T1000 (cell line): Measurements from ENCODE around the gene FOXD1.
"Not testable (repeated sequence)": the region's sequence is repeated elsewhere in the genome, so short reads cannot be mapped to it uniquely, and the experiment has no call there.

Experiments used
- DNase-seq: peaks from one replicate; lab custom pipeline; 2025; ENCODE audit warnings: mixed read lengths; lab: John Stamatoyannopoulos, UW

FOXD1 gene

DNA sequence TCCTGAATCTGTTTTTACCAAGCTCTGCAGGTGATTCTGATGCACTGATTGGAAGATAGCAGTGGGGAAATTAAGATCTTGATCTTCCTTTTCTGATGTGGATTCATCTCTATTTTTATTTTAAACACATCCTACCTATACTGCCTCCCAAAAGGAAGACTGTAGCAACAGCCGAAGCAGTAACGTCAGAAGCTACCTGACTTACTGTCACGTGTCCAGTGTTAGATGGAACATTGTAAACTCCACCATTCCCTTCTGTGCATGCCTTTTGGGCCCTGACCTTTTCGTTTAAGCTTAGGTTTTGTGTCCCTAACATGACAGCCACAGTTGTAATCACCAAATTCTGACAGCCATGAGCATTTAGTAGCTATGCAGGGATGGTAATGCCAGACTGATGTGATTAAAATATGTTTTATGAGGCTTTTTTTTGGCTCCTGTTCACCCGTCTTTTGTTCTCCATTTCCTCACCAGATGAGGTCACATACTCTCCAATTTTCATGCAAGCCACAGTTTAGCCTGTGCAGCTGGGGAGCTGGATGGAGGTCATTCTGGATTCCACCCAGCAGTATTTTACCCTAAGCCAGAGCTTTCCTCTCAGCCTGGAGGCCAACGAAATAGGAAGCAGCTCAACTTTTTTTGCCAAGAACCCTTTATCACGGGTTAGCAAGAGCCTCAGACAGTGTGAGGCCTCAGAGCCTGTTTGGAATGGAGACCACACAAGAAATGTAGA is 15.6 kb upstream of the FOXD1 start:
- no peak for DNase-seq

DNA sequence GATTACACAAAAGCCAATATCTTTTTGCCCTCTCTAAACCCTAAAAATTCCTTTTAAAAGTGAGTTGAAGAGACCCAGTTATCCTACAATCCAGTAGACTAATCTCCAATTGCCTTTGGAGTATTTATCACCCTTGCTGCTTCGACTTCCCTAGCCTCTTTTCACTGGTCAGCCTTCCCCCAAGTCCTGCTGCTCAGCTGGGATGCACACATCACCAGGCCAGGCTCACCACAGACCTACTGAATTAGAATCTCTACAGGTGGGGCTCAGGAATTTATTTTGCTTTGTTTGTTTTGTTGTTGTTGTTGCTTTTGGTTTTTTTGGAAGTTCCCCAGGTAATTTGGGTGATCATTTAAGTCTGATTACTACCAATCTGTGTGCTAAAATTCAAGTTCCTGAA is 11.6 kb upstream of the FOXD1 start:
- no peak for DNase-seq

DNA sequence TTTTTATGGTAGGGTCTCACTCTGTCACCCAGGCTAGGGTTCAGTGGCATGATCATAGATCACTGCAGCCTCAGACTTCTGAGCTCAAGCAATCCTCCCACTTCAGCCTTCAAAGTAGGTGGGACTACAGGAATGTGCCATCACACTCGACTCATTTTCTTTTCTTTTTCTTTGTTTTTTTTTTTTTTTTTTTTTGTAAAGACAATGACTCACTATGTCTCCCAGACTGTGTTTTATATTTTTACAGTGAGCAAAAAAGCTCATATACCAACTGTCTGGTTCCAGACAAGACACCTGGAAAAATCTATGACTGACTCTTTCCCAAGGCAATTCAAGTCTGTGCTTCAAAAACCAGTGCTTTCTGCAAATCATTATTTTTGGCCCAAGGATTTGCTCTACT is 10.8 kb upstream of the FOXD1 start:
- DNase-seq: no peak

DNA sequence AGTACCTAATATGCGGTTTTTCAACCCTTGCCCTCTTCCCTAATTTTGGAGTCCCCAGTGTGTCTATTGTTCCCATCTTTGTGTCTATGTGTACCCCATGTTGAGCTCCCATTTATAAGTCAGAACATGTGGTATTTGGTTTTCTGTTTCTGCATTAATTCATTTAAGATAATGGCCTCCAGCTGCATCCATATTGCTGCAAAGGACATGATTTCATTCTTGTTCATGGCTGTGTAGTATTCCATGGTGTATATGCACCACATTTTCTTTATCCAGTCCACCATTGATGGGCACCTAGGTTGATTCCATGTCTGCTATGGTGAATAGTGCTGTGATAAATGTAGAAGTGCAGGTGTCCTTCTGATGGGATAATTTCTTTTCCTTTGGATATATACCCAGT is 7.9 kb upstream of the FOXD1 start:
- not testable (repeated sequence) for DNase-seq

DNA sequence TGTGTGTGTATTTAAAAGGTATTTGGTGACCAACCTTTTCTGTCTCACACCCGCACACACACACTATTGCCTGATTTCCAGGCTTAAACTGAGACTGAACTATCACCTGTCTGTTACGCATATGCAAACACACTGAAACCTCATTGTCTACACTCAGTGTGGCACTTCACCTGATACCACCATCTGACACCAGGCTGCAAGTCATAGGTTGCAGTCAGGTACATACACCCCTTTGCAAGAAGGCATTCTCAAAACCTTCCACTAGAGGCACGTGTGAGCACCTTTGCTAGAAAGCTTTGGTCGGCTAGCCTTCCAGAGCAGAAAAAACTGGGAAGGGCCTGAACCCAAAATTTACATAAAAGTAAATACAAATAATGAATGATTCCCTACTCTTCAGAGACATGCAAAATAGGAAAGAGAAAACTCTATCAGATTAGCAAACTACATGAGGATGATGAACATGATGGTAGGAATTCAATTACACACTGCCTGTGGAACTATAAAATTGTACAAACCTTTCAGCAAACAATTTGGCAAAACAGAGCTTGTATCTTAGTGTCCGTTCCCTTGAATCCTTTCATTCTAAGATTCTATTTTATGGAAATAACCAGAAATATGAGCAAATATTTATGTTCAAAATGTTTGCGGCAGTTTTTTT is 5.9 kb upstream of the FOXD1 start:
- peak; percentile 5 for DNase-seq

DNA sequence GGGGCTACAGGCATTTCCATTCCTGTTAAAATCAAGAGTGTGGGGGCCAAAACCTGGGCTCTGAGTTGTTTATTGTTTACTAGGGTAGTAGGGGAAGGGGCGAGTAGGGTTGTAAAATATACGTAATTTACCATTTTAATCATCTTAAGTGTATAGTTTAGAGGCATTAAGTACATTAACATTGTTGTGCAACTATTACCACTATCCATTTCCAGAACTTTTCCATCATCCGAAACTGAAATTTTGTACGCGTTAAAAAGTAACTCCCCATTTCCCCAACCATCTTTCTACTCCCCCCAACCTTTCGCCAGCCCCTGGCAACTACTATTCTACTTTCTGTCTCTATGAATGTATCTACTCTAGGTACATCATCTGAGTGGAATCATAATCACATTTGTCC is 3.6 kb upstream of the FOXD1 start:
- DNase-seq: no peak

DNA sequence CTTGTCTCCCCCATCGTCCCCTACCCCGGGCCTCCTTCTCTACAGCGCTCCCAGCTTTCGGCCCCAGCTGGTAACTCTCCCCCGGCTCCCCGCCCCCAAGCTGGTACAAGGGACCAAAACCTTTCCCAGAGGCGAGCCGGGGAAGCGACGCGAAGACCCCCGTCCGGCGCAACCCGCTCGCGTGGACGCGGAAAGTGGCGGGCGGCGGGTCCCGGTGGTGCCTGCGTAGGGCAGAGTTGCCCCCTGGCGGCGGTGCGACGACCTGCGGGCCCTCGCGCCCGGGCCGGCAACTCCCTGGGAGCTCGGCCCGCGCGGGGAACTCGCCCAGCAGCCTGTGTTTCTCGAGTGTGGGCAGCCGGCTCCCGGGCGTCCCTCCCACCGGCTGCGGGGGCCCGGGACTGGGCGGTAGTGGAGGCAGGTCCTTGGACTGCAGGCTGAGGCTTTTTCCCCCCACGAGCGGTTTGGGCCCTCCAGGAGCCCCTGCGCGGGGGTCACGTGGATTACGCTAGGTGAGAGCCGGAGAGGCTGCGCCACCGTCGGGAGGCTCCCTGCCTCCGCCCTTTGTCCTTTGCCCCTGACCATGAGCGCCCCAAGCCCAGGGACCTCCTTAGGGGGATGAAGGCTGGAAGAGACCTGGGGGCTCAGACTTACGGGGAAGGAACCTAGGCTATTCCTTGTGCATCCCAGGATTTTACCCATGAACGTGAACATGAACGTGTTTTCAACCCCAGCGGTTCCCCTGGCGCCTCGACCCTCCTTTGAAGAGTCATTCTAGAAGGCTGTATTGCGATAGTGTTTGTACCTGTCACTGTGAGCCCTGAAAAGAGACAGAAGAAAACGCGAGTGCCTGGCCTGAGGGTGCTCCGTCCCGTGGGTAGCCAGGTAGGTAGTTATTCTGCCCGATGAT is 2.9 kb upstream of the FOXD1 start:
- peak; percentile 66 for DNase-seq

DNA sequence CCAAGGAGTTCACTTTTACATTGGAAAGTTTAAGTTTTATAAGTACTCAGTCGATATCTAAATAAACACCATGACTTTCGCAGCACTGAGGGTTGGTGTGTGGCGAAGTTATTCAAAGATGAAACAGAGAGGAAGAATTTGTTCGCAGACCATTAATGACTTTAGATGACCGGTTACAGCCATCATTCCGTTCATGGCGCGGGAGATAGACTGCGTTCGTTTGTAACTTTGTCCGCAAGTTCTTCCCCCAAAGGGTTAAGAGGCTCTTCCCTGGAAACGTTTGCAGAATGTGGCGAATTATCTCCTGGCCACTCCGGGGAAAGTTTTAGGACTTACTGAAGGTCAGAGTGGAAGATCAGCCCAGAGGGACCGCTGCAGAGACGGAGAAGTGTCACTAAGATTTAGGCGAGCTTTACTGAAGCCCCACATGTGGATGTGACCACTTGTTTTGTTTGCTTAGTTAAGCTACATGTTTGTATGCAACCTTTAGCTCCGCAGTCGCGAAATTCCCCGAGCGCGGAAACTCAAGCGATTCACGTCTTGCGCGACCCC is 2.2 kb upstream of the FOXD1 start:
- DNase-seq: no peak

DNA sequence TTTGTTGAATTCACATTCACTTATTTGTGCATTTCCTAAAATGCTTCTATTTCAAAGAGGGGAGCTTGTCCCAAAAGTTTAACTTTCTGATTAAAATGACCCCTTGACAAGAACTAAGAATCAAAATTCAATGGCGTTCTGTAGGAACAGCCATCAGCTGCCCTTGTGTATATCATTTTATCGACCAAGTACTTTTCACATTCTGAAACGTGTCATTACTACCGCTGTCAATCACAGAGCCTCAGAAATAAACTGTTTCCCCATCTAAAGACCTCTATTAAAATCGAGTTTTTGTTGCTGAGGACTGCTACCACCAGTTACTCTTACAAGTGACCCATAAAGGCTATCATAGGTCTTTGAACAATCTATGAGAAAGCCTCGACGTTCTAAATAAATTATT is 1.6 kb upstream of the FOXD1 start:
- DNase-seq: no peak

DNA sequence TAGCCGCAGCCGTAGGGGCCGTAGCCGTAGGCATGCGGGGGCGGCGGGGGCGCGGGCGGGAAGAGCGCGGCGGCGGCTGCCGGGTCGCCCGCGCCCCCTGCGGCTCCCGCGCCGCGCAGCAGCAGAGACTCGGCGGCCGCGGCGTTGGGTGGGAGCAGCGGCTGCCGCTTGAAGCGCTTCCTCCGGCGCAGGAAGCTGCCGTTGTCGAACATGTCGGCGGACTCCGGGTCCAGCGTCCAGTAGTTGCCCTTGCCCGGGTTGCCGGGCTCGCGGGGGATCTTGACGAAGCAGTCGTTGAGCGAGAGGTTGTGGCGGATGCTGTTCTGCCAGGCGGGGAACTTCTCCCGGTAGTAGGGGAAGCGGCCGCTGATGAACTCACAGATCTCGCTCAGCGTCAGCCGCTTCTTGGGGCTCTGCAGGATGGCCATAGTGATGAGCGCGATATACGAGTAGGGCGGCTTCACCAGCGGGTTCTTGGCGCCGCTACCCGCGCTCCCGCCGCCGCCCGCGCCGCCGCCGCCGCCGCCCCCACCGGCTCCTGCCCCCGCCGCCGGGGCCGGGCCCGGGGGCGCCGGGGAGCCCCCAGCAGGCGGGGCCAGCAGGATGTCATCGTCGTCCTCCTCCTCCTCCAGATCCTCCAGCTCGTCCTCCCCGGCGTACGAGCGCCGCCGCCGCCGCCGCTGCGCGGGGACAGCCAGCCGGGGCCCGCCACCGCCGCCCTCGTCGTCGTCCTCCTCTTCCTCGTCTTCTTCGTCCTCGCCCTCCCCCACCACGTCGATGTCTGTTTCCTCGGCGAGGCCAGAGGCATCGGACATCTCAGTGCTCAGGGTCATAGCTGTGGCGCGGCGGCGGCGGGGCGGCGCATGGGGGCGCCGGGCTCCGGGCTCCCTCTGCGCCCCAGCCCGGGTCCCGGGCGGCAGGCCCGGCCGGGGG is 781 bp downstream of the FOXD1 start:
- peak; percentile 41 for DNase-seq

DNA sequence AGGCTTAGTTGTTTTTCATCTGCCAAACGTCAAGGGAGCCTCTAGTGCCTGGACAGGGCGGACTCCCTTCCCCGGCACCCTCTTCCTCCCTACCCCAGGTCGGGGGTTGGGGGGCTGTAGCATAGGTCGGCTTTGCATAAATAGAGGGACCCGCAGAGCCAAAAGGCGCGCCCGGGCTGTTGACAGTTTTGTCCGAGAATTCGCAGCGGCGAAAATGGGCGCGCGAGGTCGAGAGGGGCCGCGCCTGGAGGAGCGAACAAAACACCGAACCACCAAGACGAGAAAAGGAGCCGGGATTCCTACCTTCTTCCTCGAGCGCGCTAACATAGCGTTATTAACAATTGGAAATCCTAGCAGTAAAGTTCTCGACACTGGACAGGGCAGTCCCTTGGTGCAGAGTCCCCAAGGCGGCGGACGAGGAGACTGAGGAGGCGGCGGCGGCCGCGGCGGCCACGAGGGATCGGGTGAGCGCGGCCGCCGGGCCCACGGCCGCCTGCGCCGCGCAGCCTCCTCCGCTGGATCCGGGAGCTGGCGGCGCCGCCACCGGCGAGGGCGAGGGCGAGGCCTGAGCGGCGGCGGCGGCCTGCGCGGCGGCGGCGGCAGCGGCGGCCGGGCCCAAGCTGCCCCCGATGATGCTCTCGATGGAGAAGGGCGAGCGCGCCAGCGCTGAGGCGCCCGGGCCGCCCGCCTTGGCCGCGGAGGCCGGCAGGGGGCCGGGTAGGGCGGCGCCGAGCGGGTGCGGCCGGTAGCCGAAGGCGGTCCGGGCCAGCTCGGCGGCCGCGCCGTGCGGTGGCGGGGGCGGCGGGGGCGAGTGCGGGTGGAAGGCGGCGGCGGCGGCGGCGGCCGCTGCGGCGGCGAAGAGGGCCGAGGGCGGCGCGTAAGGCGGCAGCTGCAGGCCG is 1.7 kb downstream of the FOXD1 start:
- peak; percentile 7 for DNase-seq

DNA sequence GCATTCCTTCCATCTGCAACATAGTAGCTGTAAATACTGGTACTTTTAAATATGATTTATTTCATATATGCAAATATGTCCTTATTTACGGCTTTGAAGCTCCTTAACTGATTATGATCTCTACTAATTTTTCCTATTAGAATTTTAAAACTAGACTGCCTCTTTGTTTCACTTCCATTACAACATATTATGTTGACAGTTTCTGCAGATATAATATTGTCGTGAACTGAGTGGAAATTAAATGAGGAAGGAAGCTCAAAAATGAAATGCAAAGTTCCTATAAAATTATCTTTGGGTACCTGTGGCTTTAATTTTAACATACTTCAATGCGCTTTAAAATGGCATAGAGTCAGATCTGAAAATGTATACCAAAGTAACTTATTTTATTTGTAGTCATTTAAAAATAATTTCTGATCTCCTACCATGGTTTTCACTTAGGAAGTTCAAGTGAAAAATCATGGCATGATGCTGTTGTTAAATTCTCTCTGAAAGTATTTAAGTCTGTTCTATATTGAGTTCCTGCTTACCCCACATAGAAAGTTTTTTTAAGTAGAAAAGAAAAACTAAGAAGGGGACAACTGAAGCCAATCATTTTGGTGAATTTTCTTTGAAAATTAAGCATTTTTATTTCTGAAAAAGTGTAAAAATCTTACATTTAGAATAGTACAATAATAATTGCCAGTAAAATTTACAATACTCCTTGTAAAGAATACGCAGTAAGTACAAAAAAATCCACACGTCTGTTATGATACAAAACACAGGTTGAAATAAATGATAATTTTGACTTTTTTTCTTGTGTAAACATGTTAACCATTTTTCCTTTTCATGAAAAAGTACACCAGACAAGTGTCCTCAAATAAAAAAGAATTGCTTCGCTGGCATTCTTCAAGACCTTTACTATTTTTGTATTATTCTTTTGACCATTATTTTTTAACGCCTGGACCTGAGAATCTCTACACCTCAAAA is 2.6 kb downstream of the FOXD1 start:
- no peak for DNase-seq

DNA sequence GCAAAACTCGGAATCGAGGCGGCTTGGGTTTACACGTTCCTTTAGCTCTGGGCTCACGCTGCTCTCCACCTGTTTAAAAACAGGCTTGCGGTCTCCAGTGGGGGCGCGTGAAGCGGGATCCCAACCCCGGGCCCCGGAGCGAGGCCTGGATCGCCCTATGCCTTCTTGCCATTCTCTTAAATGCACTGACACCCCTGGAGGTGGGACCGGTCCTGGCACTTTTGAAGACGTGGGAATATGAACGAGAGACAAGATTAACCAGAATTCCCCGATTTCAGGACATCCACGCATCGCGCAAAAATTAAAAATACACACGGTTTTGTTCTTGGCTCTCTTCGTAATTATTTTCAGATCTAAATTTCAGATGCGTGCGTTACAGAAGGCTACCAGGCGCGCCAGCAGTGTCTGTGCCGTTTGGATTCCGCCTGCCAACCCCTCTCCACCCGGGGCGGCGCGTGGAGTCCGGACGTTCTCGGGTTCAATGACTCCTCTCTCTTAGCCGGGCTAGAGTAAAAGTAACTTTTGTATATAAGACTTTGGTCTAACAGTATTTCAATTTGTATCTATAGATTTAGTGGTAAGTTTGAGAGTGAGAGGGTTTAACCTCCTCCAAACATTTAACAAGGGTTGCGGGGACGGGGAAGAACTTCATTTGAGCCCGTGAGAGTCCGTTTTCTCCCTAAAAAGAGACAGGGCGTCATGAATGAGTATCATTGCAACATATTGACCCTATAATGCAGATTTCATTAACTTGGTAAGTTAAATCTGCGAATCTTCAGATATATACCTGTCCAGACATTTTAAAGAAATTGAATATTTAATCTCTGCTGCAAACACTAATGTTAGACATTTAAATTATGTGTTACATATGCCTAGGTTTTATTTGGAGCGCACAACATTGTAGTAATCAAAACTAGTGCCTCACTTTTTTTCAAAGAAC is 3.8 kb downstream of the FOXD1 start:
- DNase-seq: no peak

DNA sequence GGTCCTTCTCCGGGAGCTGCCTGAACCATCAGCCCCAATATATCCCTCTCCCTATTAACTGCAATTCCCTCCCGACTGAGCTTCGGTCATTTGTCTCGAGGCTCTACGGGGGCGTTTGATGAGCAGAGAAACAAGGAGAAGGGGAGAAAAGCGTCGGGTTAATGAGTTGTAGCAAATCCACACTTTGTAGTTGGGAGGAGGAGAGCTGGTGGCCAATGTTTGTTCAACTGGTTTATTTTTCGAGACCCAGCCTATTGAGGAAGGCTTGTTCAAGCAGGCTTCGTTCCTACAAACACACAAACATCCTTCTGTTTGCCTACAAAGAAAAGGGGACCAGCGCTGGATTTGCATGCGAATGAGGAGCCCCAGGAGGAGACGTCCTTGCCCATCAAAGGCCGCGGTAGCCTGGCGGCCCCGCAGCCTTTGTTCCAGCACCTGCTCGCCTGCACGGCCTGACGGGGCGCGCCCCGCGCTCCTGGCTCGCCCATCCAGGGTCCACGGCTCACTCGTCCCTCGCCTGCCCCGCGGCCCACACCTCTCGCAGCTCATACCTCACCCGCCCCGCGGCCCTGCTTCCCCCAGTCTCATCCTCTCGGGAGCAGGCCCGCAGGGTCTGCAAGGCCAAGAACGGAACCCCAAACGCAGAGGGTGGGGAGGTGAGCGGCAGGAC is 4.6 kb downstream of the FOXD1 start:
- no peak for DNase-seq

DNA sequence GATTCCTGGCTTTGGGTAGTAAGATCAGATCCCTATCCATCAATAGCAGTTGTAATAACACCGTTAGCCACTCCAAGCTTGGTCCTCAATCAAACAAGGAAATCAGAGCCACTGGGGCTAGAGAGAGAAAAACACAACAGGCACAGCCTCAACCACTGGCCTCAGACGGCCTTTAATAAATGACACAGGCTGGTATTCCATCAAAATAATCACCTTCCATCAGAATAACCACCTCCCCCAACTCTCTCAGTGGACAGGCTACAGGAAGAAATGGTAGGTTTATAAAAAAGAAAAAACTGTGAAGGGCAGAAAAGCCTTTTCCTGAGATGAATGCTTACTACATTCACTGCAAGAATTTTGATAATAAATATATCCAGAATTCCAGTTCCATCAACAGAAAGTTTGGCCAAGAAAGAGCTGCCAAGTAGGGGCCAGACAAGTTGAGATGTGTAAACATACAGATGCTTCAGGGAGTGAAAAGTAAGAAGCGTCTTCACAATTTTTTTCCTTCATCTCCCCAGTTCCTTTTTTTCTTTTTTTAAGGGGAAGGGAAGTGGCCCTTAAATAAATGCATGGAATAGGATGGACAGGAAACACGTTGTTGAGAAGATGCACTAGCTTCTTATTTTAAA is 5.5 kb downstream of the FOXD1 start:
- DNase-seq: no peak

DNA sequence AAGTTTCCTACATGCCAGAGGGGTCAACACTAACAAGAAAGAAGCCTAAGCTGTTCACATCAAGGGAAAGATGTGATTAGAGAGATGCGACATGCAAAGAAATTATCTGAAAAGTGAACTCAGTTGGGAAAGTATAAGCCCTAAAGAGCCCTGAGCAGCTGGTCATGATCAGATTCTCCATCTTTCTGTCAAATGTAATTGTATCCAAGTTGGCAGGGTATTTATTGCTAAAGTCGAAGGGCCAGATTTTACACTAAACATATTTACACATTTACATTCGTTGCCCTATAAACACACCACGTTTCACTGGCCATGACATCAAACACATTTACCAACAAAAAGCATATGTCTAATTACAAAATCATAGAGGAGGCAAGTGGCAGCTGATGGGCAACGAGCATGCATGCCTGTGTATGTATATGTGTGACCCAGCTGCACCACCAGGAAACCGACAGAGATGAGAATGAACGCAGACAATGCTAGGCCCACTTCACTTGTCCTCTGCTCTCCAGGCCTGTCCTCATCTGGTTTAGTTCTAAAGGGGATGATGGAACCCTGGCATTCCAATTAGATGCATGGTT is 6.3 kb downstream of the FOXD1 start:
- no peak for DNase-seq

DNA sequence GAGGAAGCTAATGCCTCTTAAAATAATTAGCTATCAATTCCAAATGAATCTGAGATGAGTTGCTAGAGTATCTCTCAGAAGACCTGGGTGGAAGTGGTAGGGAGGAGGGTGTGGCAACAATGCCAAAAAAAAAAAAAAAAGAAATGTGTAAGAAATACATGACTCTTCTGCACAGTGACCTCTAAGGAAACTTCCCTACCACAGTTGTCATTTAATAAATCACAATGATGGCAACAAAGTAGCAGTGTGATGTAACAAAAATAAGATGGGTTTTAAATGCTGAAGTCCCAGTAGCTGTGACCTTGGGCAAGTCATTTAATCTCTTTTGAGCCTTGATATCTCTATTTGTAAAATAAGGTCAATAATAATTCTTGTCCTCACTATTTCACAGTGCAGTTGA is 7.2 kb downstream of the FOXD1 start:
- no peak for DNase-seq
